Body of pancreas (tissue), 4 donors: ENCODE data around the gene GDPD5. TPM values are rescaled to one million over a fixed set of nuclear protein-coding genes. Genes with fewer than 3 reads are reported as not detected.

Source experiments
- ATAC-seq: fragments of 150-250 bp; one replicate; pipeline ENCODE4 v1.9.1; 2016
- DNase-seq, 4 donors: peaks; one replicate each; pipeline ENCODE4 v3.0.0-alpha.2; 2019
- H3K27ac ChIP-seq, 4 donors: fragments of 200-600 bp; sonication (generic); 1 replicate in 3 of 4; 2 replicates in 1 of 4; pipeline versions ENCODE4 v1.5.1 to v1.6.1; 2016 to 2019; ENCODE audit warnings: mild to moderate bottlenecking in 1 of 4, mixed read lengths in 1 of 4, moderate library complexity in 1 of 4
- H3K27me3 ChIP-seq, 2 donors: fragments of 200-600 bp; sonication (generic); one replicate each; pipeline ENCODE4 v1.6.0; 2016; ENCODE audit warnings: mild to moderate bottlenecking in 1 of 2
- H3K36me3 ChIP-seq, 2 donors: fragments of 200-600 bp; sonication (generic); replicated peaks in 1 of 2; 2 replicates each; pipeline ENCODE4 v1.5.1; 2016; ENCODE audit warnings: low read depth in 2 of 2; ENCODE audit not compliant: insufficient read depth in 1 of 2
- H3K4me1 ChIP-seq: fragments of 200-600 bp; sonication (generic); one replicate; pipeline ENCODE4 v1.6.0; 2016
- H3K4me3 ChIP-seq, 2 donors: fragments of 200-600 bp; sonication (generic); 1 replicate in 1 of 2; 2 replicates in 1 of 2; pipeline ENCODE4 v1.5.1; 2016 to 2019
- H3K9me3 ChIP-seq, 3 donors: fragments of 200-600 bp; sonication (generic); 1 replicate in 2 of 3; 2 replicates in 1 of 3; pipeline ENCODE4 v1.5.1; 2016
- POLR2A ChIP-seq, 3 donors: fragments of 450-650 bp; IDR thresholded peaks; one replicate each; pipeline ENCODE4 v1.6.1; 2016; ENCODE audit warnings: antibody characterized with exemption in 3 of 3, mild to moderate bottlenecking in 2 of 3
- WGBS, 2 donors: methylation state at CpG; one replicate each; pipeline ENCODE4 v1.1.5; 2017; 5-methylcytosine and 5-hydroxymethylcytosine counted together
- intact Hi-C: fragments of 100-400 bp; cut with DNase I; formaldehyde crosslinking; loops from one replicate; pipeline ENCODE4 v1.15.1; 2023
- total RNA-seq, 2 donors: library from RNA; depleted of rRNA; stranded (reverse); fragments of >200 nt; gene quantifications; one replicate each; pipeline ENCODE4 v1.1.0, GENCODE V29; 2016
- TF ChIP-seq, protein P1 (sequence below), 7 experiments: fragments of 450-650 bp in 4 of 7; fragments of 200-600 bp in 3 of 7; sonication (generic) in 3 of 7; IDR thresholded peaks; one replicate each; pipeline ENCODE4 v1.5.1; 2016 to 2019; ENCODE audit warnings: antibody characterized with exemption in 7 of 7

The GDPD5 gene
- total RNA-seq, 2 donors from 2014 or later = 29.6 to 73.2 TPM

DNA sequence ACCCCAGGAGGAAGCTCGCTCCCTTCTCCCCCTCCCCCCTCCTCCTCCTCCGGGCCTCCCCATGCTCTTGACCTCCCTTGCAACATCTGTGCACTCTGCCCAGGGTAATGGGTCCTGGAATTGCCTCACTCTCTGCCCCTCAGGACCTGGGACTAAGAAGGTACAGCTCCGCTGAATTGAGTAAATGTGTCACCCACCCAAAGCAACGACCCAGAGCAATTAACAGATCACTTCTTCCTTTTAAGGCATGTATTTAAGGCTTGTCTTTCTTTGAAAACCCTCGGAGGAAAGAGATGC, 15.1 kb downstream of the GDPD5 start:
- WGBS, 2 donors = 67 to 86% methylated on average over 5 of the region's 5 CpGs
- ATAC-seq = no peak

DNA sequence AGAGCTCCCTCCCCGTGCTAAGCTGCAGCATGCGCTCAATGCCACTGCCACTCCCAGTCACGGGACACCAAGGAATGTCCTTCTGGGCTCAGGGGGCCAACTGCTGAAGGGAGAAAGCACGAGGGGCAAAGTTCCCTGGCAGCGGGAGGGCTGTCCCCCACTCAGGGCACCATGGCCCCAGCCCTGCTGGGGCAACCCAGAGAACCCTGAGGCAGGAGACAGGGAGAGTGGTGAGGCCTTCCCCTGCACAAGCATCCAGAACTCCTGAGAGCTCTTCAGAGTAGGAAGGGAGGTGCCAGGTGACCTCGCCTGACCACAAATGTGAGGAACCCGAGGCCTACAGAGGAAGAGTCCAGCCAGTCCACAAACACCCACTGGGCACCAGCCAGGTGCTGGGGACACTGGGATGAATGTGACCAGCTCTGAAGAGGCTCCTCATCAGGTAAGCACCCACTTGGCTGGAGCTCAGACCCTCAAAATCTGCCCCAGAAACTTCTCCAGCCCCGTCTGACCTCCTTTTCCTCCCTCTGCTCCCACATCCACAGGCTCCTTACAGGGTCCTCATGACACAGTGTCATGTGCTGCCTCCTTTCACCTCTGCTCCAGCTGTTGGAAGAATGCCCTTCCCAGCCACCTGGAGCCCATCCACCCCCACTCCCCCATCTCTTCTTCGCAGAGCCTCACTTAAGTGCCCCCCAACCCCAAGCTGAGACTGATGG, 15.6 kb downstream of the GDPD5 start:
- intact Hi-C loops = no loop called here

More for the DNA sequence above, 15.1 kb downstream of the GDPD5 start:
- DNase-seq = no peak
- Histone ChIP-seq H3K4me1 (peaks cover 11% of the 10 kb centered on the region), H3K36me3 (no peaks in the 10 kb centered on the region), H3K27ac (no peak overlapping the region), H3K9me3 (no peaks in the 10 kb centered on the region), H3K27me3 (no peaks in the 10 kb centered on the region), H3K4me3 (no peak overlapping the region)
- TF ChIP-seq, protein P1, sequence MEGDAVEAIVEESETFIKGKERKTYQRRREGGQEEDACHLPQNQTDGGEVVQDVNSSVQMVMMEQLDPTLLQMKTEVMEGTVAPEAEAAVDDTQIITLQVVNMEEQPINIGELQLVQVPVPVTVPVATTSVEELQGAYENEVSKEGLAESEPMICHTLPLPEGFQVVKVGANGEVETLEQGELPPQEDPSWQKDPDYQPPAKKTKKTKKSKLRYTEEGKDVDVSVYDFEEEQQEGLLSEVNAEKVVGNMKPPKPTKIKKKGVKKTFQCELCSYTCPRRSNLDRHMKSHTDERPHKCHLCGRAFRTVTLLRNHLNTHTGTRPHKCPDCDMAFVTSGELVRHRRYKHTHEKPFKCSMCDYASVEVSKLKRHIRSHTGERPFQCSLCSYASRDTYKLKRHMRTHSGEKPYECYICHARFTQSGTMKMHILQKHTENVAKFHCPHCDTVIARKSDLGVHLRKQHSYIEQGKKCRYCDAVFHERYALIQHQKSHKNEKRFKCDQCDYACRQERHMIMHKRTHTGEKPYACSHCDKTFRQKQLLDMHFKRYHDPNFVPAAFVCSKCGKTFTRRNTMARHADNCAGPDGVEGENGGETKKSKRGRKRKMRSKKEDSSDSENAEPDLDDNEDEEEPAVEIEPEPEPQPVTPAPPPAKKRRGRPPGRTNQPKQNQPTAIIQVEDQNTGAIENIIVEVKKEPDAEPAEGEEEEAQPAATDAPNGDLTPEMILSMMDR (IDR thresholded peaks at IDR 0.05) = no peak
- no peak for TF ChIP-seq POLR2A (IDR thresholded peaks at IDR 0.05)
- intact Hi-C loops = no loop called here

DNA sequence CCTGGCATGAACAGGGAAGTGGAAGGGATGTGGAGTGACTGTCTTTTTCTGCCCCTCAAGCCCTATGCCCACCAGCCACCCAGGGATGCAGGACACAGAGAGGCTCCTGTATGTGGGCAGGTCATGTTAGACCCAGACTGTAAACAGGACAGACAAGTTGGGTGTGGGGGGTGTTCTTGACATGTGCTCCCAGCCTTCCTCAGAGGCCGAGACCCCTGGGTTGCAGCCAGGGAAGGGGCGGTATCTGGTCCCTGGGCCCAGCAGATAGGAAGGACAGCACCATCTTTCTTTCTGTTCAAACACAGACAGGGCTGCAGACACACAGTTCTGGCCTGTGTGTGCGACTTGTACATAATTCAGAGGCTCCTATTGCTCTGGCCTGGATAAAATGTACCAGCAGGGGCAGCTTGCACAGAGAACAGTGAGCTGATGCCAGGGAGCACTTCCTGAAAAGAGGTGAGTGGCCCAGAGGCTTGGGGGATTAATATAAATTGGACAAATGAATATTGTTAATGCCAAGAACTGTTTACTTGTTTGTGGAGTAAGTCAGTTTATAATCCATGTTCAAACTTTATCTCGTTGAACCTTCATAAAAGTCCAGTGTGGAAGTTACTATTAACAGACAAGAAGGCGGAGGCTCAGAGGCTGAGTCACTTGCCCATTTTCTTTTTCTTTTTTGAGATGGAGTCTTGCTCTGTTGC, 16.6 kb downstream of the GDPD5 start:
- Histone ChIP-seq H3K9me3 (no peaks in the 10 kb centered on the region), H3K4me1 (peaks cover 10% of the 10 kb centered on the region), H3K4me3 (no peak overlapping the region), H3K36me3 (no peaks in the 10 kb centered on the region), H3K27me3 (no peaks in the 10 kb centered on the region), H3K27ac (no peak overlapping the region)
- TF ChIP-seq POLR2A (IDR thresholded peaks at IDR 0.05) = no peak
- TF ChIP-seq, protein P1 (IDR thresholded peaks at IDR 0.05) = no peak
- intact Hi-C loops = no loop called here
- 83 to 86% methylated on average over 5 of the region's 5 CpGs for WGBS, 2 donors
- no peak for DNase-seq
- ATAC-seq = no peak

More for the DNA sequence above, 15.6 kb downstream of the GDPD5 start:
- ATAC-seq = no peak
- Histone ChIP-seq H3K36me3 (no peaks in the 10 kb centered on the region), H3K9me3 (no peaks in the 10 kb centered on the region), H3K4me1 (peaks cover 11% of the 10 kb centered on the region), H3K4me3 (no peak overlapping the region), H3K27ac (no peak overlapping the region), H3K27me3 (no peaks in the 10 kb centered on the region)
- 59 to 74% methylated on average over 3 to 9 of the region's 9 CpGs for WGBS, 2 donors
- no peak for TF ChIP-seq POLR2A (IDR thresholded peaks at IDR 0.05)
- TF ChIP-seq, protein P1 (IDR thresholded peaks at IDR 0.05) = no peak
- DNase-seq = no peak

DNA sequence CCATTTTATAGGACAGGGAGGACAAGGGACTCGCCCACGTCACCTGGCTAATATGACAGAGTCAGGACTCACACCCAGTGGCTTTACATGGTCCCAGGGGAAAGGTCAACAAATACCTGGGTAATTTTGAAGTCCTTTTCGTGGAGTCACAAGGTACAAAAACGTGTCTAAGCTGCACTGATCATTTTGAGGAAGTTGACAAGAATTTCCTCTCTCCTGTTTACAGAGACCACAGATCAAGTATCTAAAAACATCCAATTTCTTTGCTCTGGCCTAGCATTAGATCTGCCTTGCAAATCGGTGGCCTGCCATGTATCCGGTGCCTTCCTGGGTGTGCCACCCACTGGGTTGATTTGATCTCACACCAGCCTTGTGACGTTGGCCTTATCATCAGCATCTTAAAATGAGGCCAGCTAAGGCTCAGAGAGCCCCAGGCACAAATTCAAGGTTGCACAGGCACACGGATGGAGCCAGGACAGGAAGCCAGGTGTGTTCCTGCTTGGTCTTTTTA, 17.6 kb downstream of the GDPD5 start:
- Histone ChIP-seq H3K9me3 (no peaks in the 10 kb centered on the region), H3K4me1 (no peaks in the 10 kb centered on the region), H3K27ac (no peak overlapping the region), H3K4me3 (no peak overlapping the region), H3K27me3 (no peaks in the 10 kb centered on the region), H3K36me3 (no peaks in the 10 kb centered on the region)
- ATAC-seq (no peak), DNase-seq (no peak)
- WGBS, 2 donors = 43 to 64% methylated on average over 8 of the region's 8 CpGs
- intact Hi-C loops = no loop called here
- TF ChIP-seq POLR2A (IDR thresholded peaks at IDR 0.05) = no peak
- TF ChIP-seq, protein P1 (IDR thresholded peaks at IDR 0.05) = no peak
